Measurements from ENCODE around the gene CASR. TPM values are rescaled to one million over a fixed set of nuclear protein-coding genes. Genes with fewer than 3 reads are reported as not detected.

CASR gene
- total RNA-seq, 4 donors from 2014 or later, result not detected

DNA sequence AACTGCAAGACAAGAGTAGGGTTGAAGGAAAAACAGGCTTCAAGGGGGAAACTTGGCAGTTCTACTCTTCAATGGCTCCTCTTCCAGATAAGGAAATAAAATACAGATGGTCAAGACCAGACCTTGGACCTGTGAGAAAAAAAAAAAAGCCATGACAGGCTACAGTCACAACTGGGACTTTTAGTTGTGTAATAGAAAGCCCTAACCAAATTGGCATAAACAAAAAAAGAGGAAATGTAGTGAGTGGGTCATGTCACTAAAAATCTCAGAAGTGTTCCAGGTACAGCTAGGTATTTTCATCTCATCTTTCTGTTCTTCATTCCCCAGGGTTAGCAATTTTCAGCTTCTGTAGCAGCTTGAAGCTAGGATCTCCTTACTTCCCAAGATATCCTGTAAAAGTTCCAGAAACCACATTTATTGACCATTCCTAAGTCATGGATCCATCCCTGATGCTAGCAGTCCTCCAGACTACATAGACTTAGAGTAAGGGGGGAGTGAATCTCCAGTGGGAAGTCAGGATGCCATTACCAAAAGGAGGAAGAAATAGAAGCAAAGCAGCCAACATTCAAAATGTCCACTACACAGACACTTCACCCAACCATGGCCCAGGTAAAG, 80.6 kb downstream of the CASR start:
- in situ Hi-C loops (cut with MboI; ENCODE audit: low sequenced_read_pairs in 4 of 4) (loop anchor here in 1 of 4 donors (10.0 kb wide), 1 partner anchor 719 kb away; the partner anchor contains the start of gene POLQ), intact Hi-C loops (cut with DNase I; ENCODE audit: low total_unique reads) (no loop called here)
- no peaks in the 10 kb centered on the region for H3K9me3 ChIP-seq
- no peak for TF ChIP-seq POLR2A (IDR thresholded peaks at IDR 0.05)
- TF ChIP-seq, protein P1, sequence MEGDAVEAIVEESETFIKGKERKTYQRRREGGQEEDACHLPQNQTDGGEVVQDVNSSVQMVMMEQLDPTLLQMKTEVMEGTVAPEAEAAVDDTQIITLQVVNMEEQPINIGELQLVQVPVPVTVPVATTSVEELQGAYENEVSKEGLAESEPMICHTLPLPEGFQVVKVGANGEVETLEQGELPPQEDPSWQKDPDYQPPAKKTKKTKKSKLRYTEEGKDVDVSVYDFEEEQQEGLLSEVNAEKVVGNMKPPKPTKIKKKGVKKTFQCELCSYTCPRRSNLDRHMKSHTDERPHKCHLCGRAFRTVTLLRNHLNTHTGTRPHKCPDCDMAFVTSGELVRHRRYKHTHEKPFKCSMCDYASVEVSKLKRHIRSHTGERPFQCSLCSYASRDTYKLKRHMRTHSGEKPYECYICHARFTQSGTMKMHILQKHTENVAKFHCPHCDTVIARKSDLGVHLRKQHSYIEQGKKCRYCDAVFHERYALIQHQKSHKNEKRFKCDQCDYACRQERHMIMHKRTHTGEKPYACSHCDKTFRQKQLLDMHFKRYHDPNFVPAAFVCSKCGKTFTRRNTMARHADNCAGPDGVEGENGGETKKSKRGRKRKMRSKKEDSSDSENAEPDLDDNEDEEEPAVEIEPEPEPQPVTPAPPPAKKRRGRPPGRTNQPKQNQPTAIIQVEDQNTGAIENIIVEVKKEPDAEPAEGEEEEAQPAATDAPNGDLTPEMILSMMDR (IDR thresholded peaks at IDR 0.05 in 4 of 5, conservative IDR thresholded peaks at IDR 0.05 in 1 of 5), result no peak
- no peaks in the 10 kb centered on the region for H3K36me3 ChIP-seq
- H3K27me3 ChIP-seq, result no peaks in the 10 kb centered on the region
- H3K4me1 ChIP-seq, result no peaks in the 10 kb centered on the region
- DNase-seq, result no peak
- no peak overlapping the region for H3K4me3 ChIP-seq
- ATAC-seq, result no peak
- no peak overlapping the region for H3K27ac ChIP-seq

DNA sequence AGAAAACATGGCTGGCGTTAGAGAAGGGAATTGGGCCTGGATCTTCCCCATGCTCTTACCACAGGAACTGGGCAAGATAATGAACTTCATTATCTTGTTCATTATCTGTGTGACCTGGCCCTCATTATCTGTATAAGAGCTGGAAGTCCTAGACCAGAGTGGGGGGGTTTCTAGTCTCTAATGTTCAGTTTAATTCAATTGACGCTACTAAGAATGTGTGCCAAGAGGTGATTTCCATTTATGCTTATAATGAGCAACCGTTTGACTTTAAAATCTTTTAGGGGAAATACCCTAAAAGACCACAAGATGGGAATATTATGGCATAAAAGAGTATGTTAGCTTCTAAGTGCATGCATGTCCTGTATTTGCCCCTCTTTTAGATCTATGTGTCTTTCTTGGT, 82.5 kb downstream of the CASR start:
- no peak overlapping the region for H3K4me3 ChIP-seq
- H3K27ac ChIP-seq, result no peak overlapping the region
- DNase-seq (no peak), ATAC-seq (no peak)
- H3K27me3 ChIP-seq, result no peaks in the 10 kb centered on the region
- in situ Hi-C loops (cut with MboI; ENCODE audit: low sequenced_read_pairs in 4 of 4), result loop anchor here in 1 of 4 donors (10.0 kb wide), 1 partner anchor 721 kb away; the partner anchor contains the start of gene POLQ
- no peaks in the 10 kb centered on the region for H3K9me3 ChIP-seq
- no peaks in the 10 kb centered on the region for H3K36me3 ChIP-seq
- TF ChIP-seq, protein P1 (IDR thresholded peaks at IDR 0.05 in 4 of 5, conservative IDR thresholded peaks at IDR 0.05 in 1 of 5), result no peak
- no peak for TF ChIP-seq POLR2A (IDR thresholded peaks at IDR 0.05)
- H3K4me1 ChIP-seq, result no peaks in the 10 kb centered on the region
- intact Hi-C loops (cut with DNase I; ENCODE audit: low total_unique reads), result no loop called here

DNA sequence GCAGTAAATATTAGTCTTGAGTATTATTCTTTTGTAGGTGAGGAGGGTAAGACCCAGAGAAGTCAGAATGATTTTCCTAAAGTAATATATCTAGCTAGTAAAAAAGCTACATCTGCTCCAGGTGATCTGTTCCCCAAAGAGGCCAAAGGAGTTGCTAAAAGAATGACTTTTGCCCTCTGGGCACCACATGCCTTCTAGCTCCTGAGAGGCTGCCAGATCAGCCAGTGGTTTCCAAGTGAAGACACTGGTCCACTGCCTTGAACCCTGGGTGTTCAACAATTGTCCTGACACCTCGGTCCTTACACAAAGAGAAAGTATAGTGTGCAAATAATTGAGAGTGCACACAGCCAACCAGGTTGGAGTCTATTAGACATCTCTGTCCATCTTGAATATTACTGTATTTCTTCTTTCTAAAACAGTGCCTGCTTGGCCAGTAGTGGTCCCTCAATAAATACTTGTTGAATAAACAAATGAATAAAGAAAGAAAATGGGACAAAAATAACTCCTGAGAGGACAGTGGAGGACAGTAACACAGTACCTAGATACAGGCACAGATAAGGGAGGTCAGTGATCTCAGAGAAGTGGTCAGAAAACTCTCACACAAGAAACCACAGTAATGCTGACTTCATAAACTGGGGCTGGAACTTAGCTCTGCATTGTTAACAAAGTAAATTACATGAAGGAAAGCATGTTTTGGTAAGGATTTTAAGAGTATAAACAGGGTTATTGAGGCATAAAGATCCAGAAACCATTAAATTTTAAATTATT, 85.0 kb downstream of the CASR start:
- Histone ChIP-seq H3K27me3 (no peaks in the 10 kb centered on the region), H3K9me3 (no peaks in the 10 kb centered on the region), H3K36me3 (no peaks in the 10 kb centered on the region), H3K27ac (no peak overlapping the region), H3K4me1 (no peaks in the 10 kb centered on the region), H3K4me3 (no peak overlapping the region)
- no peak for TF ChIP-seq POLR2A (IDR thresholded peaks at IDR 0.05)
- TF ChIP-seq, protein P1 (IDR thresholded peaks at IDR 0.05 in 4 of 5, conservative IDR thresholded peaks at IDR 0.05 in 1 of 5), result no peak
- intact Hi-C loops (cut with DNase I; ENCODE audit: low total_unique reads) (no loop called here), in situ Hi-C loops (cut with MboI; ENCODE audit: low sequenced_read_pairs in 4 of 4) (loop anchor here in 1 of 4 donors (10.0 kb wide), 1 partner anchor 724 kb away; the partner anchor contains the start of gene POLQ)
- no peak for DNase-seq
- no peak for ATAC-seq

DNA sequence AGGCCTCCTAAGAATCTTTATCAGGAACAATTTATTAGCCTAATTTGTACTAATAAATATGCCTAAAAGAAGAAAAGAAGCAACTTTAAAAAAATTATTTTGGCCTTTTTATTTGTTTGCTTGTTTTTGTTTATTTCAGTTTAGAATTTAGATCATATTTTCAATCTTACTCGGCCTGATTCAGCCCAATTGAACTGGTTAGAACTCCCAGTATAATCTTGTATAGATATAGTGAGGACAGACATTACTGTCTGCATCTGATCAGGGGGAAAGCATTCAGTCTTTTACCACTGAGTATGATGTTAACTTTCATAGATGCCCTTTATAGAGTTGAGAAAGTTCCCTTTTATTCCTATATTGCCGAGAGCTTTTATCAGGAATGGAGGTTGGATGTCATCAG, 85.6 kb downstream of the CASR start:
- no peaks in the 10 kb centered on the region for H3K4me1 ChIP-seq
- TF ChIP-seq, protein P1 (IDR thresholded peaks at IDR 0.05 in 4 of 5, conservative IDR thresholded peaks at IDR 0.05 in 1 of 5), result no peak
- TF ChIP-seq POLR2A (IDR thresholded peaks at IDR 0.05), result no peak
- no peaks in the 10 kb centered on the region for H3K9me3 ChIP-seq
- in situ Hi-C loops (cut with MboI; ENCODE audit: low sequenced_read_pairs in 4 of 4) (loop anchor here in 1 of 4 donors (10.0 kb wide), 1 partner anchor 724 kb away; the partner anchor contains the start of gene POLQ), intact Hi-C loops (cut with DNase I; ENCODE audit: low total_unique reads) (no loop called here)
- no peak overlapping the region for H3K27ac ChIP-seq
- H3K4me3 ChIP-seq, result no peak overlapping the region
- DNase-seq (no peak), ATAC-seq (no peak)
- H3K36me3 ChIP-seq, result no peaks in the 10 kb centered on the region
- H3K27me3 ChIP-seq, result no peaks in the 10 kb centered on the region
